Endothelial cell of umbilical vein (primary cell): ENCODE results near the gene MYH9. TPM values are rescaled to one million over a fixed set of nuclear protein-coding genes. Genes with fewer than 3 reads are reported as not detected.

ENCODE experiments used
- BruUV-seq: library from RNA; stranded (reverse); fragments of 400-500 nt; replicated peaks from 2 replicates; lab custom pipeline; 2021; lab: Mats Ljungman, UMichigan
- CTCF ChIA-PET: fragments of 300-600, 350-600 bp; sonication (Branson Sonifier 250); formaldehyde crosslinking; loops from one replicate; lab custom pipeline; 2021; ENCODE audit warnings: antibody characterized with exemption, inconsistent platforms; lab: Charles Lee
- POLR2A ChIA-PET: fragments of 300-600, 350-600 bp; sonication (Branson Sonifier 250); formaldehyde crosslinking; loops from one replicate; lab custom pipeline; 2021; ENCODE audit warnings: antibody characterized with exemption, inconsistent platforms; lab: Charles Lee
- DNase-seq: peaks from one replicate; pipeline ENCODE4 v3.0.0-alpha.2; 2011; ENCODE audit warnings: low read depth, low spot score
- FAIRE-seq: peaks from 2 replicates; lab custom pipeline; 2011; peaks lifted over from hg19 to GRCh38; lab: Jason Lieb, UNC
- H2AFZ ChIP-seq: 2 replicates; pipeline ENCODE4 v1.6.0; 2012; ENCODE audit warnings: low read depth, low read length, control low read depth, inconsistent platforms
- H3K27ac ChIP-seq: 2 replicates; pipeline ENCODE4 v1.5.1; 2011; ENCODE audit warnings: low read depth, mild to moderate bottlenecking, control low read depth, low read length, moderate library complexity; ENCODE audit not compliant: insufficient read depth
- H3K27me3 ChIP-seq, 2 experiments: 2 replicates each; pipeline versions ENCODE4 v1.6.0 to v1.6.1; 2011; ENCODE audit warnings: low read length in 2 of 2, mixed read lengths in 1 of 2; ENCODE audit not compliant: control insufficient read depth in 2 of 2, insufficient read depth in 2 of 2
- H3K36me3 ChIP-seq, 2 experiments: 2 replicates in 1 of 2; 3 replicates in 1 of 2; pipeline ENCODE4 v1.5.1; 2011; ENCODE audit warnings: low read length in 2 of 2, mild to moderate bottlenecking in 1 of 2, moderate library complexity in 1 of 2; ENCODE audit not compliant: control insufficient read depth in 2 of 2, insufficient read depth in 2 of 2; ENCODE audit errors: extremely low read depth in 1 of 2
- H3K4me1 ChIP-seq: 3 replicates; pipeline ENCODE4 v1.5.1; 2011; ENCODE audit warnings: mild to moderate bottlenecking, low read length; ENCODE audit not compliant: control insufficient read depth, insufficient read depth; ENCODE audit errors: extremely low read depth
- H3K4me2 ChIP-seq: 2 replicates; pipeline ENCODE4 v1.6.1; 2011; ENCODE audit warnings: low read length, control low read depth, mixed read lengths; ENCODE audit not compliant: insufficient read depth
- H3K4me3 ChIP-seq, 3 experiments: fragments of 200-600 bp in 1 of 3; sonication (generic), shearing (Covaris generic) in 1 of 3; replicated peaks in 1 of 3; 2 replicates each; pipeline ENCODE4 v1.5.1; 2011 to 2016; ENCODE audit warnings: control low read depth in 3 of 3, low read length in 3 of 3, mild to moderate bottlenecking in 2 of 3, inconsistent platforms in 1 of 3, low read depth in 1 of 3, moderate library complexity in 1 of 3; ENCODE audit not compliant: insufficient read depth in 1 of 3
- H3K79me2 ChIP-seq: 2 replicates; pipeline ENCODE4 v1.6.0; 2012; ENCODE audit warnings: low read length, inconsistent platforms; ENCODE audit not compliant: control insufficient read depth, insufficient read depth
- H3K9ac ChIP-seq: replicated peaks from 2 replicates; pipeline ENCODE3; 2011; ENCODE audit warnings: low read length, control low read depth; ENCODE audit not compliant: insufficient read depth; ENCODE audit errors: extremely low read depth
- H3K9me1 ChIP-seq: replicated peaks from 3 replicates; pipeline ENCODE4 v1.6.0; 2011; ENCODE audit warnings: mild to moderate bottlenecking, low read length; ENCODE audit not compliant: control insufficient read depth, insufficient read depth; ENCODE audit errors: extremely low read depth
- H3K9me3 ChIP-seq: replicated peaks from 2 replicates; pipeline ENCODE4 v1.5.1; 2012; ENCODE audit warnings: low read length, inconsistent platforms; ENCODE audit not compliant: control insufficient read depth, insufficient read depth
- H4K20me1 ChIP-seq: replicated peaks from 2 replicates; pipeline ENCODE3; 2011; ENCODE audit warnings: mild to moderate bottlenecking, low read length; ENCODE audit not compliant: control insufficient read depth, insufficient read depth; ENCODE audit errors: extremely low read depth
- EZH2 ChIP-seq: IDR thresholded peaks from 2 replicates; pipeline ENCODE4 v1.6.1; 2012; ENCODE audit warnings: borderline replicate concordance, low read depth, mild to moderate bottlenecking, moderate library complexity, low read length, inconsistent platforms; ENCODE audit not compliant: severe bottlenecking
- FOS ChIP-seq: IDR thresholded peaks from 2 replicates; pipeline ENCODE4 v1.6.1; 2011; ENCODE audit warnings: mild to moderate bottlenecking, low read length, moderate library complexity, borderline replicate concordance; ENCODE audit not compliant: insufficient read depth
- GATA2 ChIP-seq: IDR thresholded peaks from 2 replicates; pipeline ENCODE4 v1.7.0; 2011; ENCODE audit warnings: low read depth, mild to moderate bottlenecking, moderate library complexity, mixed read lengths, low read length; ENCODE audit not compliant: insufficient read length, insufficient read depth
- JUN ChIP-seq: IDR thresholded peaks from 2 replicates; pipeline ENCODE4 v1.6.1; 2011; ENCODE audit warnings: borderline replicate concordance, low read depth; ENCODE audit not compliant: insufficient read length, insufficient read depth
- MYC ChIP-seq: IDR thresholded peaks from one replicate; pipeline ENCODE4 v1.6.1; 2011; ENCODE audit warnings: mild to moderate bottlenecking, low read depth, low read length
- POLR2A ChIP-seq: IDR thresholded peaks from 2 replicates; pipeline ENCODE4 v1.6.1; 2012; ENCODE audit warnings: low read depth, mild to moderate bottlenecking, control low read depth, low read length
- POLR2AphosphoS5 ChIP-seq: IDR thresholded peaks from 2 replicates; pipeline ENCODE4 v1.6.1; 2012; ENCODE audit warnings: low read depth, mild to moderate bottlenecking, control low read depth, low read length, moderate library complexity; ENCODE audit not compliant: insufficient read depth
- dilution Hi-C: fragments of 300-500 bp; cut with MboI; formaldehyde crosslinking; loops from one replicate; pipeline ENCODE4 v1.15.0; 2019; ENCODE audit warnings: low sequenced_read_pairs; ENCODE audit not compliant: extremely low pct_ligation_motif_present
- intact Hi-C: fragments of 100-400 bp; cut with micrococcal nuclease; formaldehyde crosslinking; loops from one replicate; pipeline ENCODE4 v1.10.0; 2022
- polyA plus RNA-seq, 4 experiments: library from polyadenylated mRNA; depleted of rRNA in 3 of 4; stranded (reverse) in 3 of 4; unstranded in 1 of 4; fragments of >200 nt; gene quantifications; 2 replicates each; pipeline versions ENCODE4 v1.2.1 to v1.2.3, GENCODE V29; 2011 to 2012; ENCODE audit warnings: missing spikeins in 1 of 4
- total RNA-seq: library from RNA; stranded (reverse); gene quantifications from 2 replicates; pipeline ENCODE4 v1.2.3, GENCODE V29; 2021
- TF ChIP-seq, protein P1 (sequence below): IDR thresholded peaks from 2 replicates; pipeline ENCODE4 v1.6.1; 2011; ENCODE audit not compliant: insufficient read depth, insufficient read length

MYH9 gene
- total and polyA plus RNA-seq, 2 donors (not counting 3 experiments of a cell fraction or from before 2014, with no cell fraction given): 188 to 1,413 TPM

DNA sequence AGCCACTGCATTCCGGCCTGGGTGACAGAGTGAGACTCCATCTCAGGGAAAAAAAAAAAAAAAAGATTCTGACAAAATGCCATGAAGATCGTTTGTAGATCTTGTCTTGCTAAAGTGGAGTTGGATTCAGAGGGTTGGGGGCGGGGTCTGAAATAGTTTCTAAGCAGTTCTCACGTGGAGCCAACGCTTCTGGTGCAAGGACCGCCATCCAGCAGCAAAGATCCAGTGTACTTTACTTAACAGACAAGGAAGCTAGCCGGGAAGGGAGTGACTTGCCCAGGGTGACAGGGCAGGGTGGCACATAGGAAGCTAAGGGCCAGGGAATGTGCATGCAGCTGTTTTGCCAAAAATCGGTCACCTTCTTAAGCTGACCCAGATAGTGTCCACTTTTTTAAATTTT is 107.4 kb downstream of the MYH9 start:
- BruUV-seq: no TSS peak
- H3K9me1 ChIP-seq: no peaks in the 10 kb centered on the region
- FAIRE-seq: no peak
- no peak overlapping the region for H3K4me2 ChIP-seq
- no peaks in the 10 kb centered on the region for H3K9me3 ChIP-seq
- no peak overlapping the region for H3K27ac ChIP-seq
- dilution Hi-C loops: no loop called here
- no peak overlapping the region for H3K4me3 ChIP-seq
- no peaks in the 10 kb centered on the region for H3K79me2 ChIP-seq
- H2AFZ ChIP-seq: no peak overlapping the region
- H3K36me3 ChIP-seq: peaks cover 31 to 40% of the 10 kb centered on the region in 2 experiments
- DNase-seq: no peak
- no peak for TF ChIP-seq POLR2A
- TF ChIP-seq JUN: no peak
- no peak for TF ChIP-seq GATA2
- no peak for TF ChIP-seq FOS
- no peak for TF ChIP-seq MYC
- no peak for TF ChIP-seq EZH2
- no peaks in the 10 kb centered on the region for H3K27me3 ChIP-seq
- H4K20me1 ChIP-seq: no peaks in the 10 kb centered on the region
- POLR2A ChIA-PET: interaction anchor here (0.7 kb wide), 1 partner anchor 32 kb away, joined by 5 read pairs; no protein-coding TSS in a partner anchor
- CTCF ChIA-PET: interaction anchor here (1.2 to 1.4 kb wide), 4 partner anchors 21 to 206 kb away, joined by 3 to 5 read pairs (median 4); partner anchors contain the start of gene APOL2
- intact Hi-C loops: no loop called here
- no peaks in the 10 kb centered on the region for H3K4me1 ChIP-seq
- no peak overlapping the region for H3K9ac ChIP-seq

DNA sequence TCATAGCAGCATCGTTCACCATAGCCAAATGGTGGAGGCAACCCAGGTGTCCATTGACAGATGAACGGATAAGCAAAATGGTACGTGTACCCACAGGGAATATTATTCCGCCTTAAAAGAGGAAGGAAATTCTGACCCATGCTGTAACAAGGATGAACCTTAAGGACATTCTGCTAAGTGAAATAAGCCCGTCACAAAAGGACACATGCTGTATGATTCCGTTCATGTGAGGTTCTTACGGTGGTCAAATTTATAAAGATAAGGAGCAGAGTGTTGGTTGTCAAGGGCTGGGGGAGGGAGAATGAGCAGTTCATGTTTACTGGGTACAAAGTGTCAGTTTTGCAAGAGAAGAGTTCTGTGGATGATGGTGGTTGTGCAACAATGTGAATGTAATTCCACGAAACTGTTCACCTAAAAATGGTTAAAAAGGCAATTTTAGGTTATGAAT is 108.5 kb downstream of the MYH9 start:
- H3K27ac ChIP-seq: no peak overlapping the region
- no peaks in the 10 kb centered on the region for H4K20me1 ChIP-seq
- intact Hi-C loops: loop anchor here (5.0 kb wide), 1 partner anchor 82 kb away; no protein-coding TSS in a partner anchor
- FAIRE-seq (no peak), DNase-seq (no peak)
- H3K4me2 ChIP-seq: no peak overlapping the region
- no peaks in the 10 kb centered on the region for H3K79me2 ChIP-seq
- TF ChIP-seq POLR2AphosphoS5: no peak
- no peak for TF ChIP-seq POLR2A
- no peak for TF ChIP-seq EZH2
- TF ChIP-seq, protein P1, sequence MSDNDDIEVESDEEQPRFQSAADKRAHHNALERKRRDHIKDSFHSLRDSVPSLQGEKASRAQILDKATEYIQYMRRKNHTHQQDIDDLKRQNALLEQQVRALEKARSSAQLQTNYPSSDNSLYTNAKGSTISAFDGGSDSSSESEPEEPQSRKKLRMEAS: no peak
- TF ChIP-seq FOS: no peak
- TF ChIP-seq JUN: no peak
- no peak for TF ChIP-seq MYC
- no peak for TF ChIP-seq GATA2
- no peak overlapping the region for H3K9ac ChIP-seq
- BruUV-seq: no TSS peak
- no peak overlapping the region for H3K4me3 ChIP-seq
- dilution Hi-C loops: no loop called here
- H3K36me3 ChIP-seq: peaks cover 20 to 28% of the 10 kb centered on the region in 2 experiments
- no peaks in the 10 kb centered on the region for H3K9me3 ChIP-seq
- POLR2A ChIA-PET: no interaction called here
- H3K4me1 ChIP-seq: no peaks in the 10 kb centered on the region
- H3K9me1 ChIP-seq: no peaks in the 10 kb centered on the region
- H3K27me3 ChIP-seq: no peaks in the 10 kb centered on the region
- CTCF ChIA-PET: interaction anchor here (1.0 to 4.1 kb wide), 7 partner anchors 7 to 207 kb away, joined by 3 to 27 read pairs (median 8); partner anchors contain the start of gene APOL2
- H2AFZ ChIP-seq: no peak overlapping the region
